GM12892 (cell line): Measurements from ENCODE around the gene NUP50.

ENCODE experiments used
- DNase-seq: peaks from one replicate; pipeline ENCODE4 v3.0.0; 2011; ENCODE audit not compliant: insufficient read length
- FAIRE-seq: peaks from 2 replicates; lab custom pipeline; 2011; peaks lifted over from hg19 to GRCh38; lab: Jason Lieb, UNC
- POLR2A ChIP-seq: IDR thresholded peaks from 2 replicates; pipeline ENCODE4 v1.6.1; 2011; ENCODE audit warnings: low read depth, low read length, control low read depth
- POLR2AphosphoS5 ChIP-seq: IDR thresholded peaks from 2 replicates; pipeline ENCODE4 v1.6.1; 2011; ENCODE audit warnings: low read depth, low read length, control low read depth
- TAF1 ChIP-seq: IDR thresholded peaks from 2 replicates; pipeline ENCODE4 v1.6.1; 2011; ENCODE audit warnings: low read depth, mild to moderate bottlenecking, control low read depth, low read length, borderline replicate concordance

Gene NUP50

DNA sequence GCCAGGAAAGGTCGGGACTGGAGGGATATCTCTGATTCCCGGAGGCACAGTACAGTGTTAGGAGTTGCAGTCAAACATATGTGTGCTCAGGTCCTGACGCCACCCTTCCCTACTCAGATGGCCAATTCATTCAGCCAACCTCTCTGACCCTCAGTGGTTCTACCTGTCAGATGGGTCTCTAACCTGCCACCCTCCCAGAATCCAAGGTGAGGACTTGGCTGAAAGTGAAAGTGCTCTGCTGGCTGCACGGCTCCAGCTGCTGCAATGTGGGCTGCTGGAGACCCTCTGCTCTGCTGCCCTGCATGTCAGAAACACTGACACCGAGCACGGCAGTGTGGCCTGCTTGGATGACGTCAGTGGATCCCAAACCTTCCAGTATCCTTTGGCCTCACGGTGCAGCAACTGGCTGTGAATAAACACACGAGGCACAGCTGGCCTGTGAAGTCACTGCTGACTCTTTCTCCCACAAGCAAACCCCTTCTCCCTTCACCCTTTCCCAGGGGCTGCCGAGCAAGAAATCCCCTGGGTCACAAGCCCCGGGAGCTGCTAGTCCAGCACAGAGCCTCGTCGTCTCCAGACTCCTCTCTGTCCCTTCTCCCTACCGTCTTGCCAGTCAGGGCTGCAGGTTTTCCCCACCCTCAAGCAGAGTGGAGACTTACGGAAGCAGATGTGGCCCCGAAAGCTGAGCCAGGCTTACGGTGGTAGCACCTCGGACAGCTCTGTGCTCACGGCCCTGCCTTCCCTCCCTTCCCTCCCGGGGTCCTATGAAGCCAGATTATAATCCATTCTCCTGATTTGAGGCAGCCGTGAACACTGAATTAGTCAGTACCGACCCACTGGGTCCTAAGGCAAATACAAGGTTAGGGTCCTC is 52.6 kb downstream of the NUP50 start:
- FAIRE-seq = peak; percentile 9
- TF ChIP-seq POLR2AphosphoS5 = no peak
- no peak for TF ChIP-seq TAF1
- no peak for TF ChIP-seq POLR2A
- DNase-seq = no peak

DNA sequence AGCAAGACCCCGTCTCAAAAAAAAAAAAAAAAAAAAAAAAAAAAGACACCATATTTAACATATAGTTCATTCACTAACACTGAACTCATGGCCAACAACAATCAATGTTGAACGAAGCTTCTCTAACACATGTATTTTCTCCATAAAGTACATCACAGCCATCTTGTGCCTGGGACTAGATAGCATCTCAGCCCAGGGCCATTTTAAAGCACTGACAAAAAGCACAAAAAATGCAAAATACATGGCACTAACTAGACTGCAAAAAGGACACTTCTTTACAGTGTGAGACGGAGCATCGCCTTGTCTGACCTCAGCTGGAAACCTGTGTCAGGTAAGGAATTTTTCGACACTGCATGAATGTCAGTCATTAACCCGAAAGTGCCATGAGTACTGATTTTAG is 53.6 kb downstream of the NUP50 start:
- no peak for DNase-seq
- no peak for FAIRE-seq
- TF ChIP-seq POLR2A (no peak), TAF1 (no peak), POLR2AphosphoS5 (no peak)

- no peak for FAIRE-seq
- no peak for DNase-seq
- TF ChIP-seq TAF1 (no peak), POLR2A (no peak), POLR2AphosphoS5 (no peak)
Observed at GRCh38 chr22:45217806-45218205, 54.1 kb downstream of the NUP50 start.

GRCh38 chr22:45218976-45219375 is 55.3 kb downstream of the NUP50 start:
- peak; percentile 97 for FAIRE-seq
- DNase-seq = no peak
- TF ChIP-seq POLR2AphosphoS5 (no peak), POLR2A (no peak), TAF1 (no peak)

DNA sequence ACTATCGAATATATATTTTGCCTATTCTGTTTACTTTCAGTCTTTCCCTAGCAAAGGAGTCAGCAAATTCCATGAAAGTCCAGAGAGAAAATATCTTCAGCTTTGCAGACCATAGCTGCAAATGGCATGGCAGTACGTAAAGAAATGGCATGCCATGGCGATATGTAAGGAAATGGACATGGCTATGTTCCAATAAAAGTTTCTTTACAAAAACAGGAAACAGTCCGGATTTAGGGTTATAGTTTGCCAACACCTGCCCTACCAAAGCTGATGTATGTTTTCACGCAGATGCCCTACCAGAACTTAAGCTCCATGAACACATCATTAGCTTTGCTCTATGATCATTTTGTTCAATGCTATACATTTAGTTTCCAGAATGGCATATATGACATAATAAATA is 57.5 kb downstream of the NUP50 start:
- no peak for TF ChIP-seq POLR2A
- no peak for TF ChIP-seq TAF1
- FAIRE-seq = no peak
- DNase-seq = no peak

DNA sequence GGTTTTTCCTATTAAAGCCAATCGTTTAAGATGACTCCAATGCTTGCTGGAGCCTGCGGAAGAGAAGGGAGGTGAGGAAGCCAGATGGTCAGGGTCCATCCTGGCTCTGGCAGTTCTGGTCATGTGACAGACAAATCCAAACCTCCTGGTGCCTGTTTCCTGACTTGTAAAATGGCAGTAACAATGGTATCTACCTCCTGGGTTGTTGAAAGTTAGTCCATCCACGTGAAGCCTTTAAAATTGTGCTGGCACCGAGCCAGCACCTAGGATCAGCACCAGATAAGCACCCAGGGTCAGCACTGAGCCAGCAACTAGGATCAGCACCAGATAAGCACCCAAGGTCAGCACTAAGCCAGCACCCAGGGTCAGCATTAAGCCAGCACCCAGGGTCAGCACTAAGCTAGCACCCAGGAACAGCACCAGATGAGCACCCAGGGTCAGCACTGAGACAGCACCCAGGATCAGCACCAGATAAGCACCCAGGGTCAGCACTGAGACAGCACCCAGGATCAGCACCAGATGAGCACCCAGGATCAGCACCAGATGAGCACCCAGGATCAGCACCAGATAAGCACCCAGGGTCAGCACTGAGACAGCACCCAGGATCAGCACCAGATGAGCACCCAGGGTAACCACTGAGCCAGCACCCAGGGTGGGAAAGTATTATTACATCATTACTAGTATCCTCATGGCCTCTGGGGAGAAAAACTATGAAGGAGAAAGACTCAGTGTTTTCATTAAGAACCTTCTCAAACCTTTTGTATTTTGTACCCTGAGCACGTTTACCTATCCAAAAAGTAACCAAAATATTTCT is 59.8 kb downstream of the NUP50 start:
- FAIRE-seq (peak; percentile 67), DNase-seq (no peak)
- TF ChIP-seq POLR2A = no peak
- no peak for TF ChIP-seq TAF1
- TF ChIP-seq POLR2AphosphoS5 = no peak

GRCh38 chr22:45224331-45224730 is 60.6 kb downstream of the NUP50 start:
- no peak for TF ChIP-seq POLR2A
- no peak for TF ChIP-seq TAF1
- TF ChIP-seq POLR2AphosphoS5 = no peak
- FAIRE-seq (no peak), DNase-seq (no peak)

DNA sequence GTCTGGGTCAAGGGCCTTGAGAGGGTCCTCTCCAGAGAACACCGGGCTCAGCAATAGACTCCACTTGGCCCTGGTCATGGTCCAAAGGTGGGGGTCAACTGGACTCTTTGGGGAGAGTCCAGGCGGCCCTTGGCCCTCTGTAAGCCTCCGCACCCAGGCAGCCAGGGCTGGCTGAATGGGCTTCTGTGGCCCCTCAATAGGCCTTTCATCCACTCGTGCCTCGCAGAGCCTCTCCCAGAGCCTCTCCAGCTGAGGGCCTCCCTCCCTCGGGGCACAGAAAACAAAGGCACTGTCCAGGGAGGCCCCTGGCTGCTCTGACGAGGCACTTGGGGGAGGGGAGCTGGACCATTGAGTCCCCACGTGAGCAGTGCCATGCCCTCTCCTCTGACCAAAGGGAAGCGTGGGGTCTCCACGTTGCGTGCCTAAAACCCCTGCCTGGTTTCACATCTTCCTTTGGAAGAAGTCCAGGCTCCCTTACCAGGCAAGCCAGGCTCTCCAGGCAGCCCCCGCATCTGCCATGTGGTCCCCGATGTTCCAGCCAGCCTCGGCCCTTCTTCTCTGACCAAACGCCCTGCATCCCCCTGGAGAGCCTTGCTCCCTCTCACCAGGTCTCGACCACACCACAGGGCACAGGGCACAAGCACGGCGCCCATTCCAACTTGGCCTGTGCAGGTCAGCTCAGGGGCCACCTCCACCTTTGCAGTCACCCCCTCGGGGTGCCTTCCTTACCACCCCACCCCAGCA is 61.4 kb downstream of the NUP50 start:
- FAIRE-seq (no peak), DNase-seq (no peak)
- TF ChIP-seq TAF1 = no peak
- no peak for TF ChIP-seq POLR2AphosphoS5
- TF ChIP-seq POLR2A = no peak

DNA sequence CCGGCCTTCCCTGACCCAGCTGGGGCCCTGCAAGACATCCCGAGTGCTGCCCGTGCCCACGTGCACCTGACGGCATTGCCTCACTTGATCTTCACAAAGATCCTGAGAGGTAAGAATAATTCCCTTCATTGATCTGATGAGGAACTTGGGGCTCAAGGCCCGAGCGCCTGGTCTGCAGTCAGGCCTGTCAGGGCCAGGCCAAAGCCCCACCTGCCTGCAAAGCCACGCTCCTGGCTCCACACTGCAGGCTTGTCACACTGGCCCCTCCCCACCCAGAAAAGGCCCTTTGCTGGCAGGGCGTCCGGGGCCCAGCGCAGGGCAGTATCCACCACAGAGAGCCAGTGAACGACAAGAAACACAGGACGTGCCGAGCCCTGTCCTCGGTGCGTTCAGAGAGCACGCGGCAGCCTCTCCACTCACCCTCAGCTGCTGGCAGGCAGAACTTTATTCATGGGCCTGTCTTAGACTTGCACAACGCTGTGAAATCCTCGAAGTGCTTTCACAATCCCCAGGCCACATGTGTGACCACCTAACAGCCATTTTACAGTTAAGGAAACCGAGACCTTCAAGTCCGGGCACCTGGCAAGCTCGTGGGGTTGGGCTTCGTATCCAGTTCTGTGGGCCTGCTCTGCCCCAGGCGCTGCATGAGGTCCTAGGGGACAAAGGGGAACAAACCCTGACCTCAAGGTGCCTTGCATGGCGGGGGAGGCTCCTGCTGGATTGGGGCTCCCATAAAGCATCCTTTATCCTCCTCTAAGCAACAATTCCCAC is 62.2 kb downstream of the NUP50 start:
- DNase-seq (no peak), FAIRE-seq (no peak)
- TF ChIP-seq TAF1 = no peak
- TF ChIP-seq POLR2A = no peak
- TF ChIP-seq POLR2AphosphoS5 = no peak

DNA sequence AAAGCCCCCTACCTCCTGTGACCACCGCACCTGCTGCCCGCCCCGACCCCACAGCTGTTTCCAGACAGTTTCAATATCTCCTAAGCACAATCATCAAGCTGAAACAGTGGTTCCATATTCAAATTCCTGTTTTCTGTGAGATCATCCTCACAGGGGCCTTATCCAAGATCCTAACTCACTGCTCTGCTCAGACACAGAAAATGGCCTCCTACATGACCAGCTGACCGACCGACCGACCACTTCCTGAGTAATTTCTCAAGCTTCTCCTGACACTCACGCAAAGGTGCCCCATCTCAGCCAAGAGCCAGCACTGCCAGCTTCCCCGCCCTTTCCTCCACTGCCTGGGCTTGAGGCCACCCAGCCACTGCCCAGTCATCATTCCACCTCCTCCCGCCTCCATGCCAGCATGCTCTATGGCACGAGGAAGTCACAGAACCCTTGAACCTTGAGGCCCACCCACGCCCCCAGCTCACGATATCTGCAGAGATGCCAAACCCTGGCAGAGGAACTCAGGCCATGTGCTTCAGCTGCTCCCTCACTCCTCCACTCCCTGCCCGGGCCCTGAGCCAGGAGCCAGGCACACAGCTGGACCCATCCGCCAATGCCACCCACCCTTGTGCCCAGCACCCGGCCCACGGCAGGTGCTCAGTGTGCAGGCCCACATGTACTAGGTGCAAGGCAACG is 62.9 kb downstream of the NUP50 start:
- FAIRE-seq (no peak), DNase-seq (no peak)
- TF ChIP-seq POLR2A = no peak
- TF ChIP-seq TAF1 = no peak
- TF ChIP-seq POLR2AphosphoS5 = no peak
